Umbilical cord (tissue), 2 donors: ENCODE results near the gene CHD8. TPM values are rescaled to one million over a fixed set of nuclear protein-coding genes. Genes with fewer than 3 reads are reported as not detected.
"Not testable (repeated sequence)": the region's sequence is repeated elsewhere in the genome, so short reads cannot be mapped to it uniquely, and the experiment has no call there.

Experiments used
- DNase-seq: peaks from one replicate; pipeline ENCODE4 v3.0.0-alpha.2; 2015; ENCODE audit warnings: low spot score
- total RNA-seq: library from RNA; depleted of rRNA; stranded (reverse); fragments of >200 nt; gene quantifications from one replicate; pipeline ENCODE4 v1.2.3, GENCODE V29; 2014; ENCODE audit warnings: low replicate concordance; ENCODE audit not compliant: insufficient read depth

The CHD8 gene
- total RNA-seq: 38.5 TPM

- DNase-seq: peak; percentile 100
Measured at GRCh38 chr14:21455912-21456667, at the start of gene CHD8. Gene CHD8 (minus strand): TSS chr14:21456123. CDS start chr14:21431643, 24,480 bp downstream.

GRCh38 chr14:21505012-21505553 is 49.2 kb upstream of the CHD8 start:
- no peak for DNase-seq

- no peak for DNase-seq
Measured at GRCh38 chr14:21503376-21503775, 47.5 kb upstream of the CHD8 start.

GRCh38 chr14:21501568-21501967 is 45.6 kb upstream of the CHD8 start:
- DNase-seq: no peak

DNA sequence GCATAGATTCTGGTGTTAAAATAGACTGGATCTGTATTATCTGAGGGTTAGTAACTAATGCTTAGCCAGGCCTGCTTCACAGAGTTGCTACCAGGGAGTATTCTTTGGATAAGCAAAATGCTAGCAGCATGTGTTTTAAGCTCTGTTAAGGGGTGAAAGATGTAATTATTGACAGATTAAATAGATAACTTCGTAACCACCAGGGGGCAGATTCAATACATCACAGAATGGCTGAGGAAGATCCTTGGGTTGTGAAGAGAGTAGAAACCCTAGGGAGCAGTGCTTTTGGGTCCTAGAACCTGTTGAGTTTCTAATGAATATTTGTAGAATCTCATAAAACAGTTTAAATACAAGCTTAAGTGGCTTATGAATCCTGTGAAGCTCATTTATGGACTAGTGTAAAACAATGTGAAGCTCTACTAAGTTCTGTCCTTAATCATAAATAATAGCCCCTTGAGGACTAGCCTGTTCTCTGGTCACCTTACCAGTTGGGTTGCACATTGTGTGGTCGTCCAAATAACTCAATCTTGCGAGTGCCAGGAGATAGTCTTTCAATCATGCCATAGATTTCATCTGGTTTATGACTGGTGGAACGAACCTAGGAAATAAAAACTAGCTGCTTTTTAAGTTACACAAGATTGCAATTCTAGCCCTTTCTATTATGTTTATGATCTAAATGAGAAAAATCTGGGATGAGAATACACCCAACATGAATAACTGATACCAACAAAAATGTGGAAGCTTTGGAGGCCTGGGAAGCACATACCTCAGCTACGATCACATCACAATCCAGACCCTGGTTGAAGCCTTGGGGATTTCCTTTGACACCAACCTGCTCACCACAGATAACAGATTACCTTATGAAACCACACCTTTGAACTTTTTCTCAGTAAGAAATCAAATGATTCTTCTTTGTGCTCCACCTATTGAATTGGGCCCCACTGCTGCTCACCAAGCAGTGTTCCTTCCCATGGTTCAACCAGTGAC is 42.9 kb upstream of the CHD8 start:
- DNase-seq: peak; percentile 32

- DNase-seq: peak; percentile 15
Measured at GRCh38 chr14:21496453-21496852, 40.5 kb upstream of the CHD8 start.

DNA sequence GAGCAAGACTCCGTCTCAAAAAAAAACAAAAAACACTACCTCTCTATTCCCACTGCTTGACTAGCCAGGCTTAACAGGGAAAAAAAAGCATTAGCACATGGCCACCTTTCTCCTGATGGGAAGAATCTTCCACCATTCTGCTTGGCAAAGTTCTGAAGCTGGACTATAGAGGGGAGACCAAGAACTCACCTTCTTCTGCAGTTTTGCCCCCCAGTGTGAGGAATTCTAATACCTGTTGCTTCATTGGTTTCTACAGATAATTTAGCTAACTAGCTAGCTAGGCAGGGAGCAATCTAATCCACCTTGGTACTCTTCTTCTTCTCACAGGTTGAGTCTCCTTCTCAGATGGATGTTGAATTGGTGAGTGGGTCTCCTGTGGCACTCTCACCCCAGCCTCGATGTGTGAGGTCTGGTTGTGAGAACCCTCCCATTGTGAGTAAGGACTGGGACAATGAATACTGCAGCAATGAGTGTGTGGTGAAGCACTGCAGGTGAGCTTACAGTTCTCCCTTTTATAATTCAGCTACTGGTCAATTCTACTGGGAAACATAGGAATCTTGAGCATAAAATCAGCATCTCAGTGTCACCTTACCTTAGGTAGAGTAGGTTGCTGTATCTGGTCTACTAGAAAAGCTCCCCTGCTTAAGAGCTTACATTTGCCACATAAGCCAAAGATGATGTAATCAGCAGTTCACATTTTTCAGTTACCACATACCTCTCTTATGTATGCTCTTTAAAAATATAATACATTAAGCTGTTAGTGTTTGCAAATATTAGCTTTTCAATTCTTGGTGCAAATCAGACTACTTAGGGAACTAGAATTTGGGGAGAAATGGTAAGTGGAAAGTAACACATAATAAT is 39.2 kb upstream of the CHD8 start:
- no peak for DNase-seq

- no peak for DNase-seq
Measured at GRCh38 chr14:21486640-21487087, 30.7 kb upstream of the CHD8 start.

GRCh38 chr14:21476925-21477681 is 21.2 kb upstream of the CHD8 start, which contains the start of the genes RAB2B and TOX4:
Gene RAB2B (minus strand): TSS chr14:21476959. CDS start chr14:21476872, 87 bp downstream.
Gene TOX4 (plus strand): TSS chr14:21477195. CDS start chr14:21477279, 84 bp downstream.
- DNase-seq: peak; percentile 100

DNA sequence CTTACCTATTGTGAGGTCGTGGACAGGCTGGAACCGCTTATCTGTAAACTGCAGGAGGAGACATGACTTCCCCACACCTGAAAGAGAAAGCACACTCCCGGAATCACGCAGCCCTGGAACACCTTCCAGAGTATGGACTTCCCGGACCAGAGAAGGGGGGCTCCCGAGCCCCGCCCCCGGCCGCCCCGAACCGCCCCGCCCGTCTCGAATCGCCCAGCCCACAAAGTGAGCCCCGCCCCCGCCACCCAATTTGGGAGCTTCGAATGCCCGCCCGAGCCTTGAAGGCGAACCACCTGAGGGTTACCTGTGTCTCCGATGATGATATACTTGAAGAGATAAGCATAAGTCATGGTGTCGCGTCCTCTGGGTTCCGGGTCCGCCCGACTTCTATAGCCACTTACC is 20.6 kb upstream of the CHD8 start:
- DNase-seq: no peak

DNA sequence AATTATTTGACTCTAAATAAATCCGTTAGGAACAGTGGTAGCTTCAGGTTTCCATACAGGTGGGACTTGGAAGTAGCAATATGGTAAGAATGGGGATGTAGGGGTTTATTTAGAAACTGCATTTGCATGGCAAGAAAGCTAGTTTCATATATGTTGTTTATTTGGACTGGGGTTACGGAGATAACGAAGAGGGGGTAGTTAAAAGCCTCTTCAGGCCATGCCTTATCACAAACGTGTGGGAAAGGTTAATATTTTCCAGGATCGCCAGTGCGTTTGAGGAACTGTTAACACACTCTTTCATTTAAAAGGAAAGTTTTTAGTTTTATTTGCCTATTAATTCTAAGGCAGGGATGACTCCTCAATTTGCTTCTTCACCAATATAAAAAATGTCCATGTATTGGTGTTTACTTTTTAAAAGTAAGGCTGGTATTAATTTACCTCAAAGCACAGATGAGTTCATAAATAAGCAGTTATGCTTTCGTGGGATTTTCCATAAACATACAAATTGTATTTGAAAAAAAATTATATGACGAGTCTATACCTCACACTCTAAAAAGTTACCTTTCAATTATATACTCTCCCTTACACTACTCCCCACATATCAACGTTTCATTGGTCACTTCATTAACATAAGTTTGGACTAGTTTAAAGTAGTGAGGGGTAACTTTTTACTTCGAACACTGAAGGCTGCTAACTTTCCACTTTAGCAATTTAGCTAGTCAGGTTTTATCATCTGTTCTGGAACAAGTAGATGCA is 20.0 kb upstream of the CHD8 start:
- no peak for DNase-seq

- DNase-seq: peak; percentile 70
Measured at GRCh38 chr14:21467616-21468015, 11.7 kb upstream of the CHD8 start.

DNA sequence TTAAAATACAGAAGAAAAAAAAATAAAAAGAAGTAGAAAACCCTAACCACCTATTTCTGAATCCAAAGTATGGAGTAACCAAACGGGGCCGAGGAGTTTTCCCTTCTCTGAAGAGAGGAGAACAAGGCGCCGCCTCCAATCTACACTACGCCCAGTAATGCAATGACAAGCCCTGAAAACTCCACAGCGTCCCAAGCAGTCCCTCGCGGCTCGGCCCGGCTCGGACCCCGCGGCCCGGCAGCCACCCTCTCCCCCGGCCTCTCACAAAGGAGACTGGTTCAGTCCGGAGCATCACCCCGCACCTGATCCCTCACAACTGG is 371 bp downstream of the CHD8 start:
- DNase-seq: no peak

DNA sequence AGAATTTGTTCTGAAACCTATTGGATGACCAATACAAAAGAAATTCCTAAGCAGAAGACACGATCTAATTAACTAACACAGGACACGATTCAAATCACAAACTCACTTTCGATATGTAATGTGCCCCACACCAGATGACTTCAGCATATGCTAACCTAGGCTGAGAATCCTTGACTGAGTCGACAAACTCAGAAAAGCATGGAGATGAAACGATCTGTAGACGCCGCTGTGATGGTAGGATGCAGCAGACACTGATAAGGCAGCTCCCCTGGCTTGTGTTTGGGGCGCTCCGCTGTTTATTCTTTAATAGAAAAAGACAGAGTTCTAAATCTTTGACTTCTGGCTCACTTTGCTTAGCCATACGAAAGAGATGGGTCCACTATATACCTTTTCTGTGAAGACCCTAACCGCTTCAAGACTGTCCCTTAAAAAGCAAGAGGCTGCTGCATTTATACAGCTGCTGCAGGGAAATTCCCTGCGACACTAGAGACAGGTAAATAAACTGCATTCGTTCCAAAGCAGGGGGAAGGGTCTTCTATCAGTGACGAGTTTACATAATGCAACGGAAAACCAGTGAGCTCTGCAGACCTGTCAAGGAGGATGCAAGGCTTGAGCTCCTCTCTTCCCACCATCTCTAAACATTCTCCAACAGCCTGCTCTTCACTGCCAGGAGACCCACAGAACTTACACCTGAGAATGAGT is 929 bp downstream of the CHD8 start:
- DNase-seq: peak; percentile 4

- no peak for DNase-seq
Measured at GRCh38 chr14:21449899-21450216, 6.1 kb downstream of the CHD8 start.

DNA sequence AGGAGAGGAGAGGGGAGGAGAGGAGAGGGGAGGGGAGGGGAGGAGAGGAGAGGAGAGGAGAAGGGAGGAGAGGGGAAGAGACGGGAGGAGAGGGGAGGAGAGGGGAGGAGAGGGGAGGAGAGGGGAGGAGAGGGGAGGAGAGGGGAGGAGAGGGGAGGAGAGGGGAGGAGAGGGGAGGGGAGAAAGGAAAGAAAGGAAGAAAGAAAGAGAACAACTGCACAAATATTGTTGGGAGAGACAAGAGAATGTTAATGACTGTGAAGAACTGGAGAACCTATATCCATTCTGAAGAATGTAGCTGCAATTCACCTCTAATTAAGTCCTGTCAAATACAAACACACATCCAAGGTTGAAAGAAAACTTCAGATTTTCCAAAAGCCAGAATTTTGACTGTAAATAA is 13.3 kb downstream of the CHD8 start:
- not testable (repeated sequence) for DNase-seq

- no peak for DNase-seq
Measured at GRCh38 chr14:21440859-21441258, 15.1 kb downstream of the CHD8 start.

GRCh38 chr14:21437063-21437901 is 18.6 kb downstream of the CHD8 start:
- DNase-seq: peak; percentile 100
